Activated CD4-positive, alpha-beta T cell treated with anti-CD3 and anti-CD28 coated beads, Interleukin-2, amount 50 U/mL, for 24 hours (primary cell): Measurements from ENCODE around the gene PPP1R9B.

Experiments
- DNase-seq, 2 donors: peaks; one replicate each; pipeline ENCODE4 v3.0.0-alpha.2; 2020; ENCODE audit warnings: low read depth in 1 of 2, low spot score in 1 of 2

The PPP1R9B gene

GRCh38 chr17:50109207-50109606, 41.3 kb downstream of the PPP1R9B start:
- no peak for DNase-seq

DNA sequence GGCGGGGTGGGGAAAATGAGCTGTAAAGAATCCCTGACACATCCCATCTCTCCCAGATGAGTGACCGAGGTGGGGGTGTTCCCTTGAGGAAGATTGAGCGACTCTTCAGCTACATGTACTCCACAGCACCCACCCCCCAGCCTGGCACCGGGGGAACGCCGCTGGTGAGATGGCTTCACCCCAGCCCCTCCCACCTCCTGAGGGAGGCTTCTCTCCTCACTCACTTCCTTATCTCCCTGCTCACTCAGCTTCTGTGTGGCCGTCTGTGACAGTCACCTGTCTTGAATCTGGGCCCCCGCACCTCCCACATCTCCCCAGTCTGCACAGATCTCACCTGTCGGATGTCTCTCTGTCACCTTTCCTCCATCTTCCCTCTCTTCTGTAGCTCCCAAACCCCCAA, 41.9 kb downstream of the PPP1R9B start:
- no peak for DNase-seq

- no peak for DNase-seq
Measured at GRCh38 chr17:50107790-50108414, 42.6 kb downstream of the PPP1R9B start.

GRCh38 chr17:50106393-50107131, 43.9 kb downstream of the PPP1R9B start:
- DNase-seq, result no peak

DNA sequence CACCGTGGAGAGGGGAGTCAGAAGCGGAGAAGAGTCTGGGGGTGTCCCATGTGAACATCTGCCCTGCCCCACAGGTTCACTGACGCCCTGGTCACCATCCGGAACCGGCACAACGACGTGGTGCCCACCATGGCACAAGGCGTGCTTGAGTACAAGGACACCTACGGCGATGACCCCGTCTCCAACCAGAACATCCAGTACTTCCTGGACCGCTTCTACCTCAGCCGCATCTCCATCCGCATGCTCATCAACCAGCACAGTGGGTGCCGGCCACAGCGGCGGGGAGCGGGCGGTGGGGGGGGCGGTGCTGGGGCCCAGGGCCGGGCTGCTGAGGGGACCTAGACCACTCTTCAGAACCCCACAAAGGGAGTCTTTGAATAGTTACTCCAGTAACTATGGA, 44.7 kb downstream of the PPP1R9B start:
- DNase-seq, result no peak

DNA sequence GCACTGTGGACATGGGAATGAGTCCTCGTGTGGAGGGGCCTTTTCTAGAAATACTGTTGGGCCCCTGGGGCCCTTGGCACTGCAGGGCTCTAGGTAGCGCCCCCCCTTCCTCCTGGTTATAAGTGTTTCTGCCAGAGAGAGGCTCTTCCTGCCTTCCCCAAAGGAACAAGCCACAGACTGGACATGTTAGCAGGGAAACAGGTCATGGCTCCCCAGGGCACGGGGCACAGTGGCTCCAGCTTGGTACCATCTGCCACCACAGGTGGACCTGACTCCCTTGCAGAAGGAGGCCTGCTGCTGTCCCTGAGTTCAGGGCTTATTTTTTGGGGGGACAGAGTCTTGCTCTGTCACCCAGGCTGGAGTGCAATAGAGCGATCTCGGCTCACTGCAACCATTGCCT, 46.5 kb downstream of the PPP1R9B start:
- no peak for DNase-seq

GRCh38 chr17:50103252-50103651, 47.2 kb downstream of the PPP1R9B start:
- no peak for DNase-seq

DNA sequence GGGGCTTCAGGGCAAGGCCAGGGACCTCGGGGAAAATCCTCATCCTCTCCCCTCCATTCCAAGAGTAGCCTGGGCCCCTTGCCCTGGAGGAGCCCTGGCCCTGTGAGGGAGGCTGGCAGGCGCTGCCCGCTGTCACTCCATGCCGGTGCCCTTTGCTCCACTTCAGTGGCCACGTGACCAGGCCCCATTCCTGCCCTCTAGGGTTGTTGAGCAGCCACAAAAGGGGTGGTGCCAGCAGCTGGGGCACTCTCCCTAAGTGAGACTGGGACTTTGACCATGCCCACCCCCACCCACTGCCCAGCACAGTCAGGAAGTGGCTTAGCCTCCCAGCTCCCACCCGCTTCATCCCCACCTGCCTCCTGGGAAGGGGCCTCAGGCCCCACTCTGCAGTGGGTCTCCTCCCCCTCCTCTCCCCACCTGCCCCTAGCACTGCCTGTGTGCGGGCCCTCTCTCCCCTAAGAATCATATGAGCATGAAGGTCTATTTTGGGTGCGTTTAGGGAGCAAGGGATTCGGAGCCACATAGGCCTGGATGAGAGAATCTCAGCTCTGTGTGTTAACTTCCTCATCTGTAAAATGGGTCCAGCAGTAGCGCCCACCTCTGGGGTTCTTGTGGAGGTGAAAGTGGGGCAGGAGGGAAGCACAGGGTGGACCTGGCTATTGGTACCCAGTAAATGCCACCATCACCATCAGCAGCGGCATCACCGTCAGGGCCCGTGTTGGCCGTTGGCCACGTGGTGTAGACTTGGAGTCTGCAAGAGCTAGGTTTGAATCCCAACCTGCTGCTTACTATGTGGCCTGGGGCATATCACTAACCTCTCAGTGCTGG, 48.1 kb downstream of the PPP1R9B start:
- no peak for DNase-seq

DNA sequence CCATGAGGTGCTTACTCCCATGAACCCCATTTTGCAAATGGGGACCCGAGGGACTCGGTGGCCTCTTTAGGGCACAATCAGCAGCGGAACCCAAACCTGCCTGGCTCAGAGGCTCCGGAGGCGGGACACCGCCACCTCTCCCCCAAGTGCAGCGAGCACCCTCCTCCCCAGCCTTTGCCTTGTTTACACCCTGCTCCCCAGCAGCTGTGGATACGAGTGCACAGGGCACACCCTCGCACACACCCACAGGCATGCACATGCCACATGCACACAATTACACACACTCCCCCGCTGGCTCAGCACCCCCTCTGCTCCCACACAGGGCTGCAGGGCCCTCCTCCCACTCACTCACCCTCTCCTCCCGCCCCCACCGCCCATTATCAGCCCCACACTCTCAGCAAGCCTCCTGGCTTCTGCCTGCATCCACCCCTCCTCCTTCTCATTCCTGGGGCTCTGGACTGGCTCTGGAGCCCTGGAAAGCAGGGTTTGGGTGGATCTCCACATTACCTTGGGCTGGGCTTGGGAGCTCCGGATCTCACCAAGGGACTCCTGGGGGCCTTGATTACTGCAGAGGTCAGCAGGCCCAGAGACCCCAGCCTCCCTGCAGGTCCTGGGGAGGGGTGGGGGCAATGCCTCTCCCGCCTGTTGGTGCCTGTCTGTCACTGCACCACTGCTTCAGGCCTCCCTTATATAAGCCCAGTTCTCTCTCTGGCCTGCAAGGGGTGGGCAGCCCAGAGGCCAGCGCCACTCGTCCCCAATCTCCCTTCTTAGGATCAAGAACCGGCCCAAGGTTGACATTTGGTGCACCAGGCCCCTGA, 48.9 kb downstream of the PPP1R9B start:
- no peak for DNase-seq

- DNase-seq, result no peak
Measured at GRCh38 chr17:50100921-50101345, 49.5 kb downstream of the PPP1R9B start.

- DNase-seq, result no peak
Measured at GRCh38 chr17:50100480-50100883, 50.0 kb downstream of the PPP1R9B start.

- DNase-seq, result no peak
Measured at GRCh38 chr17:50099003-50099402, 51.5 kb downstream of the PPP1R9B start.

DNA sequence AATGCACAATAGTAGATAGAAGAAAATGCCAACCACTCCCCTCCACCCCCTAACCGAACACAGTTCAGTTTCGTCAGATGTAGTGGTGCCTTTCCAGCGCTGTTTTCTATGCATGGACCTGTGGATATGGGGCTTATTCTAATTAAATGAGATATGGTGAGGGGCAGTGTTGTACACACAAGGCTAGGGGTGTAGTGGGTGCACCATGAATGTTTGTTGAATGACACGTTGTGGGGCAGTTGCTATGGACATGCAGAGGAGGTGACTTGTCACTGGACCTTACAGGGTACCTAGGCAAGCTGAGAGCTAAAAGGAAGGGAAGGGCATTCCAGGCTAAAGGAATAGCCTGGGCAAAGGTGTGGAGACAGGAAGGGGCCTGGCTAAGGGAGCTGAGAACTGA, 51.9 kb downstream of the PPP1R9B start:
- no peak for DNase-seq

DNA sequence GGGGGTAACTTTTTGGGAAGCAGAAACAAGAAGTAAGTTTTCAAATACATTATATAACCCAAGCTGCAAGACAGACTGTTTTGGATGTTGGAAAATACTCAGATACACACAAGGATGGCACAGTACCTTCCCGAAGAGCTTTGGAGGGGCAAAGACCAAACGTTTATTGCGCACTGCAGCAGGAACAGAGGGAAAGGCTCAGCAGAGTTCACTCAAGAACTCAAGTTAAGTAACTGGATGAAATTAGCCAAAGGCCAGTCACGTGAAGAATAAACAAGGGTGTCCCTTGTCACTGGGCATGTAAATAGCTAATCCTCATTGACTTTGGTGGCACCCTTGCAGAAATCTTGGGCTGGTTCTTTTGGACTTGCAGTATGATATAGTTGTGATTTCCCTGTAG, 52.6 kb downstream of the PPP1R9B start:
- no peak for DNase-seq

DNA sequence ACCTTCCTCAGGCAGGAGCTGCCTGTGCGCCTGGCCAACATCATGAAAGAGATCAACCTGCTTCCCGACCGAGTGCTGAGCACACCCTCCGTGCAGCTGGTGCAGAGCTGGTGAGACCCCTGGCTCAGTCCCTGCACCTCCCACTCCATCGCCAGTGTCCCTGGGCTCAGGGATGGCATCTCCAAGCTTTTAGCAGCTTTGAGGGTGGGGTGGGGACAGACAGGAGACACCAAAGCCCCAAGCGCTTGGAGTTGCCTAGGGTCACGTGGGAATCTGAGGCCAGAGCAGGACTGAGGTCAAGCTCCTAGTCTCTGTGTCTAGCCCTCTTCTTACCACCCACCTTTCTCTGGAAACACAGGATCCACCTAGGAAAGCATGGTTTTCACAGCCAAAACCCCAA, 53.0 kb downstream of the PPP1R9B start:
- DNase-seq, result no peak

GRCh38 chr17:50096758-50097157, 53.7 kb downstream of the PPP1R9B start:
- DNase-seq, result no peak

DNA sequence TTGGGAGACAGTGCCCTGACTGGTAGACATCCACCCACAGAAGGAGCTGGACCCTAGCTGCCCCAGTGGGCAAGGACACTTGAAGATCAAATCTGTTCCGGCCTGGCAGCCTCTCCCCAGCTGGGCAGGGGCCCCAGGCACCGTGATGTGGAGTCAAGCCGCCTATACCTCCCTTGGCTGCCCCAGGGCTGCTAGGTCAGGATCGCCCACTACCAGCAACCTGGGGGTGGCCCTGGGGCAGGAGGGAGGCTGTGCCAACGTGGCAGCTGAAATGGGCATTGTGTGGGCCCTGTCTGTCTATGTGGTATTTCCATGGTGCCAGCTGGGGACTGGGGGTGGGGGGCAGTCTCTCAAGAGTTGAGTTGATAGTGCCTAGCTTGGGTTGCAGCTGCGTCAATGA, 54.4 kb downstream of the PPP1R9B start:
- no peak for DNase-seq

DNA sequence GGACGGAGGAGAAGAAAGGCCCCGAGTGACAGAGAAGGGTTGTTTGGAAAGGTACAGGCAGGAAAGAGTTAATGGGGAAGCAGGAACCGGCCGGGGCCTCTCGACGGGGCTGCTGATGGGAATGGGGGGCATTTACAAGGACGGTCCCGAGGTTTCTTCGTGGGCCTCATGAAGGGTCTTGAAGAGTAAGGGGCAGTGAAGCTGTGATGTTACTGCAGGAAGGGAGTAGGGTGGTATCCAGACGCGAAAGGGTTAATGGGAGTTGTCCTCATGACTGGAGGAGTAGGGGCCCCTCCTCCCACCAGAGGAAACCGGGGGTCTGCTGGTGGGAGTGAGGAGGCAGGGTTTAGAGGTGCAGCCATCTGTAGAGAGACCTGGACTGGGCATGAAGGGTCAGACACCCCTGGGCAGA, 54.8 kb downstream of the PPP1R9B start:
- no peak for DNase-seq

DNA sequence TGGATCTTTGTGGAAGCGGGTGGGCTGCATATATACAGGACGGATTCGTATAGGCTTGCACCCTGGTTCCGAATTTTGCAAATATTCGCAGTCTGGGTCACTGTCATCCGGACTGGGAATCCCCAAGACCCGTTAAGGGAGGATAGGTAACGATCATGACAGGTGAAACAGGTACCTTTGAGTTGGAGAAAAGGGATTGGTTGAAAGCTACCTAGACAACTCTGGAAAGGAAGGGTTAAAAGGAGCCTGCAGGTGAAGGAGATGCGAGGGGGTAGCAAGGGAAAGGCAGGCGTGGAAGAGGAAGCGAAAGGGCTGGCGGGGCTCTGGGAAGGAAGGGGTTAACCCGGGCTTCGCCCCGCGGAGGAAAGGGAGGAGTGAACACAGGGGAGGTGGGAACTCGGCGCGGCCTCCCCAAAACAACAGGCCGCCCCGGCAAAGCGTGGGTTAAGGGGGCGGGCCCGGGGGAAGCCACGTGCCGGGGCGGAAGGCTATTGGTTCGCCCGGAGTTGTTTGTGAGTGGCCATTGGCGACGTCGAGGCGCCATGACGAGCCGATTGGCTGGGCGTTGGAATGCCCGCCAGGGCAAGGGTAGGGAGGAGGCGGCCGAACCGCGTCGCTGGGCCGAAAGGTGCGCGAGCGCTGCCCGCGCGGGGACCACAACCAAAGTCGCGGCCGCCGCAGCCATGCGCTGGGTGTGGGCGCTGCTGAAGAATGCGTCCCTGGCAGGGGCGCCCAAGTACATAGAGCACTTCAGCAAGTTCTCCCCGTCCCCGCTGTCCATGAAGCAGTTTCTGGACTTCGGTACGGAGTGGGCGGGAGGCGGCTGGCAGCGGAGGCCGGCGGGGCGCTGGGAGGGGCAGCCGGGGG, 55.5 kb downstream of the PPP1R9B start, which contains the start of gene PDK2:
Gene PDK2, plus strand, starts transcription at position 599 of the 867 bp plus-strand sequence. Its CDS starts 85 bp downstream, at position 684.
- DNase-seq, result peak; percentile 86 to 91

DNA sequence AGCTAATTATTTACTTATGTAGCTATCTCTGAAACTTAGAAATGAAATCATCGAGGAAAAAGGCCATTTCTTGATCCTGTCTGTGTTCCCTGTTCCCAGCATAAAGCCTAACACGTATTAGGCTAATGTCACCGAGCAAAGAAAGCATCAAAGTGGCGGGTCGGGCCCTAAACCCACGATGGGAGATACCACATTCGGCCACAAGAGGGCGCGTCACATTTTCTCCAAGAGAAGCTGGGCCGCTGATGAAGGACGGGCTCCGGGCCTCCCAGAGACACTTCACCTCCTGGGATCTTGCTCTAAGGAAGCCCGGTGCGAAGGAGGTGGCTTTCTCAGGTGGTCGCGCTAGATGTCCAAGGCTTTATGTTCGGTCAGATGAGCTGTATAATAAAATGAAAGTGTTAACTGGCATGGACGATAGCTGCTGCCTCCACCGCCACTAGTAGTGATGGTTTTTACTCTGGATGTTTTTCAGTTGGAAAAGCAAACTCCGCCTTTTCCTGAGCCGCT, 56.2 kb downstream of the PPP1R9B start:
- DNase-seq, result peak; percentile 90 to 94
